Vagina (tissue), 2 donors: ENCODE results near the gene FRS2.

Experiments used
- CTCF ChIP-seq, 3 experiments: fragments of 450-650 bp in 2 of 3; fragments of 200-600 bp in 1 of 3; sonication (generic) in 1 of 3; IDR thresholded peaks; one replicate each; pipeline ENCODE4 v1.5.1; 2017 to 2019; ENCODE audit warnings: antibody characterized with exemption in 3 of 3, mild to moderate bottlenecking in 2 of 3, moderate library complexity in 2 of 3
- POLR2AphosphoS5 ChIP-seq, 2 donors: sonication (generic); formaldehyde crosslinking; IDR thresholded peaks; one replicate each; pipeline ENCODE4 v1.9.0; 2017; ENCODE audit warnings: antibody characterized with exemption in 2 of 2, mild to moderate bottlenecking in 2 of 2, low read depth in 1 of 2; ENCODE audit not compliant: insufficient read depth in 1 of 2

GRCh38 chr12:69580074-69580473, 109.9 kb downstream of the FRS2 start:
- TF ChIP-seq CTCF (IDR thresholded peaks at IDR 0.05) (no peak), POLR2AphosphoS5 (IDR thresholded peaks at IDR 0.05; ENCODE audit: insufficient read depth in 1 of 2, low read depth in 1 of 2) (no peak)
